ENCODE data around the gene TENM4.

DNA sequence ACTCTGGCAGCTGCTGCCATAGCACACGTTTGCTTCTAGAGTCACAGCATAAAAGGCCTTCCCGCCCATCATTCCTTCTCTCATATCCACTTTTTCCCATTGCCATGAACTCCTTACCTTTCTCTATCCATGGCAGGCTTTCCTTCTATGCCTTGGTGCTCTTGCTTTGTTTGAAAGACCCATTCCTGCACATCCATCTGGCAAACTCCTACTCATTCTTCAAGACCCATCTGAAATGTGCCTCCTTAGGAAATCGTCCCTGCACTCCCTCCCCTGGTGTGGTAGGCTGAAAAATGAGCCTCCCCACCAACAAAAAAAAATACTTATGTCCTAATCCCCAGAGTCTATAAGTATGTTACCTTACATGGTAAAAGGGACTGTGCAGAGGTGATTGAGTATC lies 100.3 kb downstream of the TENM4 start:
- TF ChIP-seq, protein P1, sequence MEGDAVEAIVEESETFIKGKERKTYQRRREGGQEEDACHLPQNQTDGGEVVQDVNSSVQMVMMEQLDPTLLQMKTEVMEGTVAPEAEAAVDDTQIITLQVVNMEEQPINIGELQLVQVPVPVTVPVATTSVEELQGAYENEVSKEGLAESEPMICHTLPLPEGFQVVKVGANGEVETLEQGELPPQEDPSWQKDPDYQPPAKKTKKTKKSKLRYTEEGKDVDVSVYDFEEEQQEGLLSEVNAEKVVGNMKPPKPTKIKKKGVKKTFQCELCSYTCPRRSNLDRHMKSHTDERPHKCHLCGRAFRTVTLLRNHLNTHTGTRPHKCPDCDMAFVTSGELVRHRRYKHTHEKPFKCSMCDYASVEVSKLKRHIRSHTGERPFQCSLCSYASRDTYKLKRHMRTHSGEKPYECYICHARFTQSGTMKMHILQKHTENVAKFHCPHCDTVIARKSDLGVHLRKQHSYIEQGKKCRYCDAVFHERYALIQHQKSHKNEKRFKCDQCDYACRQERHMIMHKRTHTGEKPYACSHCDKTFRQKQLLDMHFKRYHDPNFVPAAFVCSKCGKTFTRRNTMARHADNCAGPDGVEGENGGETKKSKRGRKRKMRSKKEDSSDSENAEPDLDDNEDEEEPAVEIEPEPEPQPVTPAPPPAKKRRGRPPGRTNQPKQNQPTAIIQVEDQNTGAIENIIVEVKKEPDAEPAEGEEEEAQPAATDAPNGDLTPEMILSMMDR (IDR thresholded peaks at IDR 0.05) = no peak
- no peak for TF ChIP-seq POLR2A (IDR thresholded peaks at IDR 0.05)

All from Peyer's patch (tissue), 4 donors.